CD4-positive, alpha-beta T cell (primary cell): ENCODE measurements around the gene MMP21. TPM values are rescaled to one million over a fixed set of nuclear protein-coding genes. Genes with fewer than 3 reads are reported as not detected.

Experiments
- ATAC-seq: fragments of 200-7000 bp; cut with Tn5 transposase; one replicate; pipeline ENCODE4 v1.10.0; 2022; ENCODE audit warnings: mild to moderate bottlenecking; ENCODE audit not compliant: poor library complexity
- CTCF ChIA-PET: fragments of 350-600 bp; sonication (Branson Sonifier 250); formaldehyde crosslinking; loops from one replicate; lab custom pipeline; 2021; ENCODE audit warnings: antibody characterized with exemption, inconsistent platforms; lab: Charles Lee
- POLR2A ChIA-PET: fragments of 350-600 bp; sonication (Branson Sonifier 250); formaldehyde crosslinking; loops from one replicate; lab custom pipeline; 2021; ENCODE audit warnings: antibody characterized with exemption, inconsistent platforms; lab: Charles Lee
- DNase-seq, 14 experiments: peaks; one replicate each; pipeline ENCODE4 v3.0.0-alpha.2; 2013 to 2020; ENCODE audit warnings: mixed read lengths in 2 of 14
- H3K27ac ChIP-seq, 2 donors: one replicate each; pipeline versions ENCODE4 v1.5.1 to v1.7.0; 2013; ENCODE audit warnings: low read length in 2 of 2, low read depth in 1 of 2, mild to moderate bottlenecking in 1 of 2
- H3K27me3 ChIP-seq, 2 experiments: 1 replicate in 1 of 2; 2 replicates in 1 of 2; pipeline versions ENCODE4 v1.6.1 to v1.7.0; 2013; ENCODE audit warnings: low read length in 2 of 2, control low read depth in 1 of 2, mild to moderate bottlenecking in 1 of 2, moderate library complexity in 1 of 2; ENCODE audit not compliant: insufficient read depth in 2 of 2, control insufficient read depth in 1 of 2
- H3K36me3 ChIP-seq: one replicate; pipeline ENCODE4 v1.6.1; 2013; ENCODE audit warnings: low read length, control low read depth; ENCODE audit not compliant: insufficient read depth
- H3K4me1 ChIP-seq: one replicate; pipeline ENCODE4 v1.6.1; 2013; ENCODE audit warnings: low read length, control low read depth; ENCODE audit not compliant: insufficient read depth
- H3K4me3 ChIP-seq: one replicate; pipeline ENCODE4 v1.5.1; 2013; ENCODE audit warnings: mild to moderate bottlenecking, low read length, moderate library complexity
- H3K9me3 ChIP-seq, 2 experiments: 1 replicate in 1 of 2; 2 replicates in 1 of 2; pipeline versions ENCODE4 v1.6.1 to v1.7.0; 2013; ENCODE audit warnings: low read length in 2 of 2, mild to moderate bottlenecking in 2 of 2, control low read depth in 1 of 2, moderate library complexity in 1 of 2; ENCODE audit not compliant: control insufficient read depth in 1 of 2, insufficient read depth in 1 of 2
- H3K27ac Mint-ChIP-seq: one replicate; pipeline ENCODE4 v1.8.0; 2020; ENCODE audit warnings: mixed read lengths
- H3K27me3 Mint-ChIP-seq: one replicate; pipeline ENCODE4 v1.8.0; 2021; ENCODE audit warnings: mixed read lengths
- H3K36me3 Mint-ChIP-seq: one replicate; pipeline ENCODE4 v1.8.0; 2021; ENCODE audit warnings: low read depth, mixed read lengths
- H3K4me1 Mint-ChIP-seq: one replicate; pipeline ENCODE4 v1.8.0; 2021; ENCODE audit warnings: low read depth, mixed read lengths
- H3K4me3 Mint-ChIP-seq: one replicate; pipeline ENCODE4 v1.8.0; 2020; ENCODE audit warnings: mild to moderate bottlenecking, mixed read lengths
- H3K9me3 Mint-ChIP-seq: one replicate; pipeline ENCODE4 v1.8.0; 2020; ENCODE audit warnings: mixed read lengths
- CTCF ChIP-seq: fragments of 200-600 bp; IDR thresholded peaks from one replicate; pipeline ENCODE4 v1.8.0; 2022; ENCODE audit warnings: antibody characterized with exemption, mild to moderate bottlenecking
- intact Hi-C, 2 experiments: fragments of 100-400 bp; cut with DNase I in 1 of 2; cut with micrococcal nuclease in 1 of 2; formaldehyde crosslinking; loops; one replicate each; pipeline versions ENCODE4 v1.15.1 to v1.9.0; 2023 to 2025; cut with DNase I, micrococcal nuclease
- total RNA-seq, 174 experiments: library from RNA in 2 of 174; stranded (reverse) in 2 of 174; gene quantifications; one replicate each; pipeline ENCODE4 v1.2.3 and lab custom pipeline; 2021 to 2026

Gene MMP21
- total RNA-seq, 2 experiments from 2014 or later: 0.16 to 0.34 TPM

GRCh38 chr10:125811251-125811650 lies 35.6 kb upstream of the MMP21 start:
- H3K4me1 ChIP-seq: no peaks in the 10 kb centered on the region
- H3K4me3 Mint-ChIP-seq: no peak overlapping the region
- no peaks in the 10 kb centered on the region for H3K9me3 Mint-ChIP-seq
- no peaks in the 10 kb centered on the region for H3K9me3 ChIP-seq
- no peaks in the 10 kb centered on the region for H3K27me3 ChIP-seq
- peaks cover 84% of the 10 kb centered on the region for H3K36me3 Mint-ChIP-seq
- no peak overlapping the region for H3K27ac Mint-ChIP-seq
- ChIA-PET POLR2A (no interaction called here), CTCF (no interaction called here)
- H3K36me3 ChIP-seq: peaks cover 52% of the 10 kb centered on the region
- H3K4me1 Mint-ChIP-seq: no peaks in the 10 kb centered on the region
- H3K27ac ChIP-seq: no peak overlapping the region
- H3K4me3 ChIP-seq: no peak overlapping the region
- no peak for TF ChIP-seq CTCF
- ATAC-seq: no peak
- no peak for DNase-seq
- intact Hi-C loops: no loop called here
- no peaks in the 10 kb centered on the region for H3K27me3 Mint-ChIP-seq

GRCh38 chr10:125808047-125808446 lies 32.4 kb upstream of the MMP21 start:
- Histone ChIP-seq H3K4me1 (no peaks in the 10 kb centered on the region), H3K27me3 (no peaks in the 10 kb centered on the region), H3K4me3 (no peak overlapping the region), H3K27ac (no peak overlapping the region), H3K9me3 (no peaks in the 10 kb centered on the region), H3K36me3 (peaks cover 46% of the 10 kb centered on the region)
- Mint-ChIP-seq H3K36me3 (peaks cover 79% of the 10 kb centered on the region), H3K27ac (no peak overlapping the region), H3K27me3 (no peaks in the 10 kb centered on the region), H3K4me3 (no peak overlapping the region), H3K9me3 (no peaks in the 10 kb centered on the region), H3K4me1 (no peaks in the 10 kb centered on the region)
- intact Hi-C loops: no loop called here
- ChIA-PET CTCF (no interaction called here), POLR2A (interaction anchor here (1.3 kb wide), 1 partner anchor 15 kb away, joined by 9 read pairs; the partner anchor contains the start of genes BCCIP and UROS)
- no peak for ATAC-seq
- no peak for TF ChIP-seq CTCF
- DNase-seq: no peak

- Mint-ChIP-seq H3K27ac (no peak overlapping the region), H3K36me3 (peaks cover 74% of the 10 kb centered on the region), H3K9me3 (no peaks in the 10 kb centered on the region), H3K4me1 (no peaks in the 10 kb centered on the region), H3K27me3 (no peaks in the 10 kb centered on the region), H3K4me3 (no peak overlapping the region)
- intact Hi-C loops: no loop called here
- H3K27me3 ChIP-seq: no peaks in the 10 kb centered on the region
- H3K4me1 ChIP-seq: no peaks in the 10 kb centered on the region
- ChIA-PET CTCF (no interaction called here), POLR2A (no interaction called here)
- ATAC-seq (no peak), DNase-seq (no peak)
- H3K27ac ChIP-seq: no peak overlapping the region
- no peak overlapping the region for H3K4me3 ChIP-seq
- TF ChIP-seq CTCF: no peak
- H3K9me3 ChIP-seq: no peaks in the 10 kb centered on the region
- peaks cover 55% of the 10 kb centered on the region for H3K36me3 ChIP-seq
Measured at GRCh38 chr10:125802739-125803138, 27.1 kb upstream of the MMP21 start.
